H9 (cell line): ENCODE results near the gene CASK. TPM values are rescaled to one million over a fixed set of nuclear protein-coding genes. Genes with fewer than 3 reads are reported as not detected.
"Not testable (repeated sequence)": the region's sequence is repeated elsewhere in the genome, so short reads cannot be mapped to it uniquely, and the experiment has no call there.

ENCODE experiments used
- DNase-seq: peaks from one replicate; pipeline ENCODE4 v3.0.0-alpha.2; 2017
- H2AFZ ChIP-seq: one replicate; pipeline ENCODE4 v1.6.1; 2013; ENCODE audit warnings: mild to moderate bottlenecking, low read length, control low read depth, moderate library complexity
- H2AK5ac ChIP-seq: 2 replicates; pipeline ENCODE4 v1.6.1; 2013; ENCODE audit warnings: low read length, control low read depth, mixed read lengths; ENCODE audit not compliant: insufficient read length
- H2BK120ac ChIP-seq: one replicate; pipeline ENCODE4 v1.6.1; 2013; ENCODE audit warnings: low read depth, mild to moderate bottlenecking, low read length, control low read depth, inconsistent platforms; ENCODE audit not compliant: poor library complexity, severe bottlenecking
- H2BK12ac ChIP-seq: 2 replicates; pipeline ENCODE4 v1.6.1; 2013; ENCODE audit warnings: low read length, control low read depth, mixed read lengths, low read depth; ENCODE audit not compliant: insufficient read length
- H2BK15ac ChIP-seq: 2 replicates; pipeline ENCODE4 v1.6.1; 2013; ENCODE audit warnings: low read depth, low read length, control low read depth
- H2BK20ac ChIP-seq: one replicate; pipeline ENCODE4 v1.6.1; 2013; ENCODE audit warnings: low read depth, mild to moderate bottlenecking, low read length, control low read depth, inconsistent platforms; ENCODE audit not compliant: poor library complexity, severe bottlenecking
- H2BK5ac ChIP-seq: 2 replicates; pipeline ENCODE4 v1.6.1; 2013; ENCODE audit warnings: low read length, control low read depth, mixed read lengths; ENCODE audit not compliant: insufficient read length
- H3K14ac ChIP-seq: 2 replicates; pipeline ENCODE4 v1.6.1; 2013; ENCODE audit warnings: low read length, control low read depth; ENCODE audit not compliant: insufficient read depth
- H3K18ac ChIP-seq: 2 replicates; pipeline ENCODE4 v1.6.1; 2013; ENCODE audit warnings: low read depth, mild to moderate bottlenecking, mixed read lengths, low read length, control low read depth; ENCODE audit not compliant: insufficient read length
- H3K23ac ChIP-seq: 2 replicates; pipeline ENCODE4 v1.6.1; 2013; ENCODE audit warnings: low read length, control low read depth, mixed read lengths, low read depth; ENCODE audit not compliant: insufficient read length
- H3K23me2 ChIP-seq: 2 replicates; pipeline ENCODE4 v1.6.1; 2013; ENCODE audit warnings: low read depth, mild to moderate bottlenecking, mixed read lengths, low read length, control low read depth; ENCODE audit not compliant: insufficient read length, poor library complexity, severe bottlenecking
- H3K27ac ChIP-seq: 2 replicates; pipeline ENCODE4 v1.5.1; 2013; ENCODE audit warnings: low read length, control low read depth, mixed read lengths, low read depth; ENCODE audit not compliant: insufficient read length
- H3K27me3 ChIP-seq: 2 replicates; pipeline ENCODE4 v1.6.1; 2013; ENCODE audit warnings: low read length, control low read depth, inconsistent platforms; ENCODE audit not compliant: insufficient read depth
- H3K4ac ChIP-seq: 2 replicates; pipeline ENCODE4 v1.6.1; 2013; ENCODE audit warnings: low read depth, mild to moderate bottlenecking, control low read depth, inconsistent platforms, low read length, moderate library complexity
- H3K4me1 ChIP-seq: 2 replicates; pipeline ENCODE4 v1.6.1; 2013; ENCODE audit warnings: low read length, control low read depth, inconsistent platforms; ENCODE audit not compliant: insufficient read depth
- H3K4me2 ChIP-seq: 2 replicates; pipeline ENCODE4 v1.6.1; 2013; ENCODE audit warnings: low read length, control low read depth, mixed read lengths; ENCODE audit not compliant: insufficient read length, insufficient read depth
- H3K56ac ChIP-seq: 2 replicates; pipeline ENCODE4 v1.6.1; 2013; ENCODE audit warnings: low read depth, mild to moderate bottlenecking, mixed read lengths, low read length, control low read depth; ENCODE audit not compliant: insufficient read length
- H3K79me1 ChIP-seq: 2 replicates; pipeline ENCODE4 v1.6.1; 2013; ENCODE audit warnings: low read depth, mild to moderate bottlenecking, moderate library complexity, low read length, control low read depth, inconsistent platforms; ENCODE audit not compliant: insufficient read depth, poor library complexity, severe bottlenecking
- H3K79me2 ChIP-seq: 2 replicates; pipeline ENCODE4 v1.6.1; 2013; ENCODE audit warnings: low read length, control low read depth, inconsistent platforms; ENCODE audit not compliant: insufficient read depth
- H3K9ac ChIP-seq: 2 replicates; pipeline ENCODE4 v1.6.1; 2013; ENCODE audit warnings: low read length, control low read depth, mixed read lengths; ENCODE audit not compliant: insufficient read length; ENCODE audit errors: extremely low read depth
- H3K9me3 ChIP-seq: one replicate; pipeline ENCODE4 v1.6.1; 2013; ENCODE audit warnings: low read depth, low read length, inconsistent platforms; ENCODE audit not compliant: control insufficient read depth
- H3T11ph ChIP-seq: one replicate; pipeline ENCODE4 v1.6.1; 2013; ENCODE audit warnings: mild to moderate bottlenecking, low read length, control low read depth, inconsistent platforms
- H4K20me1 ChIP-seq: one replicate; pipeline ENCODE4 v1.6.1; 2013; ENCODE audit not compliant: control insufficient read depth, insufficient read length, insufficient read depth
- H4K5ac ChIP-seq: 2 replicates; pipeline ENCODE4 v1.6.1; 2013; ENCODE audit warnings: low read depth, mild to moderate bottlenecking, mixed read lengths, low read length, control low read depth; ENCODE audit not compliant: insufficient read length
- H4K8ac ChIP-seq: replicated peaks from 2 replicates; pipeline ENCODE4 v1.6.1; 2013; ENCODE audit warnings: low read length, control low read depth, mixed read lengths, low read depth; ENCODE audit not compliant: insufficient read length
- H4K91ac ChIP-seq: 2 replicates; pipeline ENCODE4 v1.6.1; 2013; ENCODE audit warnings: low read depth, mild to moderate bottlenecking, moderate library complexity, mixed read lengths, low read length, control low read depth; ENCODE audit not compliant: insufficient read length
- H3K27ac Mint-ChIP-seq, 3 experiments: 2 replicates in 2 of 3; 3 replicates in 1 of 3; pipeline ENCODE4 v1.8.0; 2020 to 2021; ENCODE audit warnings: mixed read lengths in 3 of 3, mild to moderate bottlenecking in 1 of 3, moderate library complexity in 1 of 3
- H3K27me3 Mint-ChIP-seq: 2 replicates; pipeline ENCODE4 v1.8.0; 2021; ENCODE audit warnings: low read depth, mild to moderate bottlenecking, moderate library complexity, mixed read lengths
- H3K36me3 Mint-ChIP-seq, 3 experiments: 2 replicates in 2 of 3; 3 replicates in 1 of 3; pipeline ENCODE4 v1.8.0; 2020 to 2021; ENCODE audit warnings: low read depth in 3 of 3, mixed read lengths in 3 of 3; ENCODE audit not compliant: insufficient read depth in 1 of 3
- H3K4me1 Mint-ChIP-seq, 2 experiments: 2 replicates each; pipeline ENCODE4 v1.8.0; 2020; ENCODE audit warnings: mixed read lengths in 2 of 2
- H3K4me3 Mint-ChIP-seq, 2 experiments: 2 replicates in 1 of 2; 3 replicates in 1 of 2; pipeline ENCODE4 v1.8.0; 2020 to 2021; ENCODE audit warnings: mild to moderate bottlenecking in 2 of 2, mixed read lengths in 2 of 2, moderate library complexity in 1 of 2
- H3K9me3 Mint-ChIP-seq, 2 experiments: 2 replicates in 1 of 2; 3 replicates in 1 of 2; pipeline ENCODE4 v1.8.0; 2020; ENCODE audit warnings: mild to moderate bottlenecking in 2 of 2, mixed read lengths in 2 of 2, moderate library complexity in 1 of 2
- WGBS: extraction: QIAGEN DNeasy Blood & Tissue Kit; methylation state at CpG from one replicate; pipeline ENCODE4 v1.1.7; 2013; ENCODE audit warnings: missing lambda C conversion rate, low lambda C conversion rate, mixed read lengths; ENCODE audit not compliant: insufficient read length; ENCODE audit errors: extremely low coverage; 5-methylcytosine and 5-hydroxymethylcytosine counted together
- total RNA-seq: library from RNA; stranded (reverse); gene quantifications from 2 replicates; pipeline ENCODE4 v1.2.1, GENCODE V29; 2021
- TF ChIP-seq, protein P1 (sequence below): fragments of 200-600 bp; sonication (generic); conservative IDR thresholded peaks from 3 replicates; pipeline ENCODE4 v1.8.0; 2021; ENCODE audit warnings: antibody characterized with exemption, mild to moderate bottlenecking

Gene CASK
- total RNA-seq, 1 experiment from 2014 or later: 44.1 TPM

DNA sequence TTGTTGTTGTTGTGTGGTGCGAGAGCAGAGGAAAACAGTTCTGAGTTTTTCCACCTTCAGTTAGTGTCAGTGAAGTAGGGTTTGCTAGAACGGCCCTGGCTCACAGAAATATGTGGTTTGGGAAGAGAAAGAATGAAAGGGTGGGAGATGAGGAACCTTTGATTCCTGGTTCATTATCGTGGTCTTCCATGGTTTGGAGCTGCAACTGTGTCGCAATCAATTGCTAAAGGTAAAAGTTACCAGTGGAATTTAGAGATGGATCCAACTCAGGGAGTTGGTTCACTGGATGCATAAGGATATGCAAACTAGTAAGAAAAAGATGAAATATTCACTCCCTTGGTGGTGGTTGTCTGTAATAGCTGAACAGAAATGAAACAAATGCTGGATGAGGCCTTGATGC is 270.2 kb downstream of the CASK start:
- Histone ChIP-seq H4K20me1 (no peaks in the 10 kb centered on the region), H3K27ac (no peak overlapping the region), H2AFZ (no peak overlapping the region), H3K27me3 (no peaks in the 10 kb centered on the region), H3K14ac (no peak overlapping the region), H2BK5ac (no peak overlapping the region), H3K23ac (no peak overlapping the region), H2BK12ac (no peak overlapping the region), H3K23me2 (no peaks in the 10 kb centered on the region), H2AK5ac (no peak overlapping the region), H3K9me3 (no peaks in the 10 kb centered on the region), H2BK20ac (no peak overlapping the region), H3K18ac (no peak overlapping the region), H3K9ac (no peak overlapping the region), H3K56ac (no peak overlapping the region), H3K4me2 (no peak overlapping the region), H3K4ac (no peak overlapping the region), H3K79me1 (no peaks in the 10 kb centered on the region), H3T11ph (no peak overlapping the region), H3K4me1 (no peaks in the 10 kb centered on the region; the same call in 1 of the 2 replicates), H4K8ac (no peak overlapping the region), H4K91ac (no peak overlapping the region), H2BK15ac (no peak overlapping the region), H2BK120ac (no peak overlapping the region), H4K5ac (no peak overlapping the region), H3K79me2 (no peaks in the 10 kb centered on the region)
- Mint-ChIP-seq H3K27me3 (peaks cover 2% of the 10 kb centered on the region), H3K9me3 (peaks cover 55 to 64% of the 10 kb centered on the region in 2 experiments), H3K4me3 (no peak overlapping the region), H3K27ac (no peak overlapping the region), H3K36me3 (peaks cover 38 to 53% (median 46%) of the 10 kb centered on the region in 3 experiments), H3K4me1 (peaks cover 16 to 21% of the 10 kb centered on the region in 2 experiments)
- WGBS: no CpG with 5 or more reads among the region's 4 CpGs
- no peak for DNase-seq
- TF ChIP-seq, protein P1, sequence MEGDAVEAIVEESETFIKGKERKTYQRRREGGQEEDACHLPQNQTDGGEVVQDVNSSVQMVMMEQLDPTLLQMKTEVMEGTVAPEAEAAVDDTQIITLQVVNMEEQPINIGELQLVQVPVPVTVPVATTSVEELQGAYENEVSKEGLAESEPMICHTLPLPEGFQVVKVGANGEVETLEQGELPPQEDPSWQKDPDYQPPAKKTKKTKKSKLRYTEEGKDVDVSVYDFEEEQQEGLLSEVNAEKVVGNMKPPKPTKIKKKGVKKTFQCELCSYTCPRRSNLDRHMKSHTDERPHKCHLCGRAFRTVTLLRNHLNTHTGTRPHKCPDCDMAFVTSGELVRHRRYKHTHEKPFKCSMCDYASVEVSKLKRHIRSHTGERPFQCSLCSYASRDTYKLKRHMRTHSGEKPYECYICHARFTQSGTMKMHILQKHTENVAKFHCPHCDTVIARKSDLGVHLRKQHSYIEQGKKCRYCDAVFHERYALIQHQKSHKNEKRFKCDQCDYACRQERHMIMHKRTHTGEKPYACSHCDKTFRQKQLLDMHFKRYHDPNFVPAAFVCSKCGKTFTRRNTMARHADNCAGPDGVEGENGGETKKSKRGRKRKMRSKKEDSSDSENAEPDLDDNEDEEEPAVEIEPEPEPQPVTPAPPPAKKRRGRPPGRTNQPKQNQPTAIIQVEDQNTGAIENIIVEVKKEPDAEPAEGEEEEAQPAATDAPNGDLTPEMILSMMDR: no peak

DNA sequence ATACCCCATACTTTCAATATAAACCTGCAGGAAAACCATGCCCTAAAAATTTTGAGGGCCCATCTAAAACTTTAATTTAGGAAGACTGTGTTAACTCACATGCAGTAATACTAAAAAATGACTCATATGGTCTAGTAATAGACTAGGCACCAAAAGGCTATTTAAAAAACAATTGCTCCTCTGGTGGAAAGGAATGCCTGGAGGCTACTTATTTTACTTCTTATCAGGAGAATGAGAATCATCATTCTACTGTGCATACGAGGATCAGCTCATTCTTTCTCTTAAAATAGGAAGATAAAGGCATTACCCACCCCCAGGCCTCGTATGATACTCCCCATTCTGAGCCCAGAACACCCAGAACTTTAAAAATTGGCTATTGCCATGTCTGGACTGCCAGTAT is 277.2 kb downstream of the CASK start:
- H2BK15ac ChIP-seq, H4K20me1 ChIP-seq, H2BK20ac ChIP-seq, H3K79me1 ChIP-seq, H3K56ac ChIP-seq, H3K23me2 ChIP-seq, H4K5ac ChIP-seq, H3K4me3 Mint-ChIP-seq, H3K27ac ChIP-seq, H3K79me2 ChIP-seq, H3K9me3 ChIP-seq, H2AFZ ChIP-seq, H3K18ac ChIP-seq, DNase-seq, H3K9ac ChIP-seq, H3K14ac ChIP-seq, H2BK120ac ChIP-seq, H3K4me1 ChIP-seq, H2AK5ac ChIP-seq, H3T11ph ChIP-seq, H4K91ac ChIP-seq, H2BK12ac ChIP-seq, H3K27me3 ChIP-seq, H3K4ac ChIP-seq, H4K8ac ChIP-seq, H2BK5ac ChIP-seq, H3K4me2 ChIP-seq, H3K27me3 Mint-ChIP-seq, H3K23ac ChIP-seq: not testable (repeated sequence)
- no CpG with 5 or more reads among the region's 2 CpGs for WGBS
- peaks cover 64 to 73% of the 10 kb centered on the region in 2 experiments for H3K9me3 Mint-ChIP-seq
- 0 out of 7 replicates have a peak overlapping the region, but pooled peaks of 1 of the 3 experiments have one; percentile 34 for H3K27ac Mint-ChIP-seq
- peaks cover 30 to 50% (median 48%) of the 10 kb centered on the region in 3 experiments for H3K36me3 Mint-ChIP-seq
- peaks cover 34 to 37% of the 10 kb centered on the region in 2 experiments for H3K4me1 Mint-ChIP-seq
